HEK293T (cell line): ENCODE measurements around the gene NOX3.

ENCODE experiments used
- CTCF ChIA-PET: fragments of 350-600 bp; formaldehyde crosslinking; extraction: SDS; loops from one replicate; lab custom pipeline; 2021; ENCODE audit warnings: antibody characterized with exemption, inconsistent platforms; lab: Yijun Ruan, JAX
- POLR2A ChIA-PET: fragments of 350-600 bp; formaldehyde crosslinking; extraction: SDS; loops from one replicate; lab custom pipeline; 2020; ENCODE audit warnings: antibody characterized with exemption, inconsistent platforms; lab: Yijun Ruan, JAX
- DNase-seq: peaks from one replicate; pipeline ENCODE4 v3.0.0; 2012; ENCODE audit warnings: mixed read lengths; ENCODE audit errors: extremely low spot score
- ARNT ChIP-seq: fragments of 450-650 bp; IDR thresholded peaks from 2 replicates; pipeline ENCODE4 v1.6.1; 2017; ENCODE audit warnings: mild to moderate bottlenecking
- BHLHE40 ChIP-seq: fragments of 450-650 bp; IDR thresholded peaks from 2 replicates; pipeline ENCODE4 v1.6.1; 2016; ENCODE audit warnings: mild to moderate bottlenecking, moderate library complexity, borderline replicate concordance
- CTBP1 ChIP-seq: fragments of 450-650 bp; IDR thresholded peaks from 2 replicates; pipeline ENCODE4 v1.6.1; 2016; ENCODE audit warnings: borderline replicate concordance
- ELF4 ChIP-seq: fragments of 450-650 bp; IDR thresholded peaks from 2 replicates; pipeline ENCODE4 v1.6.1; 2017; ENCODE audit warnings: antibody characterized with exemption
- FOXA1 ChIP-seq: fragments of 450-650 bp; IDR thresholded peaks from 2 replicates; pipeline ENCODE4 v1.6.1; 2016; ENCODE audit warnings: mild to moderate bottlenecking
- FOXK2 ChIP-seq: fragments of 450-650 bp; IDR thresholded peaks from 2 replicates; pipeline ENCODE4 v1.6.1; 2016; ENCODE audit warnings: mild to moderate bottlenecking
- FOXM1 ChIP-seq: fragments of 450-650 bp; IDR thresholded peaks from 2 replicates; pipeline ENCODE4 v1.6.1; 2017; ENCODE audit warnings: mild to moderate bottlenecking, borderline replicate concordance
- HDGF ChIP-seq: fragments of 450-650 bp; IDR thresholded peaks from 2 replicates; pipeline ENCODE4 v1.6.1; 2017; ENCODE audit warnings: antibody characterized with exemption, borderline replicate concordance
- L3MBTL2 ChIP-seq: fragments of 450-650 bp; conservative IDR thresholded peaks from 2 replicates; pipeline ENCODE4 v1.6.1; 2016; ENCODE audit warnings: mild to moderate bottlenecking
- LEF1 ChIP-seq: fragments of 450-650 bp; IDR thresholded peaks from 2 replicates; pipeline ENCODE4 v1.6.1; 2017; ENCODE audit warnings: mild to moderate bottlenecking, borderline replicate concordance
- NFRKB ChIP-seq: fragments of 450-650 bp; IDR thresholded peaks from 2 replicates; pipeline ENCODE4 v1.6.1; 2016; ENCODE audit warnings: mild to moderate bottlenecking, moderate library complexity
- SP1 ChIP-seq: fragments of 450-650 bp; IDR thresholded peaks from 2 replicates; pipeline ENCODE4 v1.6.1; 2017
- SUZ12 ChIP-seq: fragments of 450-650 bp; IDR thresholded peaks from 2 replicates; pipeline ENCODE4 v1.6.1; 2016; ENCODE audit warnings: mild to moderate bottlenecking
- TARDBP ChIP-seq: fragments of 450-650 bp; IDR thresholded peaks from 2 replicates; pipeline ENCODE4 v1.6.1; 2016
- ZNF384 ChIP-seq: fragments of 450-650 bp; IDR thresholded peaks from 2 replicates; pipeline ENCODE4 v1.6.1; 2016
- TF ChIP-seq, protein P1 (sequence below): fragments of 450-650 bp; IDR thresholded peaks from 2 replicates; pipeline ENCODE4 v1.6.1; 2016

NOX3 gene

DNA sequence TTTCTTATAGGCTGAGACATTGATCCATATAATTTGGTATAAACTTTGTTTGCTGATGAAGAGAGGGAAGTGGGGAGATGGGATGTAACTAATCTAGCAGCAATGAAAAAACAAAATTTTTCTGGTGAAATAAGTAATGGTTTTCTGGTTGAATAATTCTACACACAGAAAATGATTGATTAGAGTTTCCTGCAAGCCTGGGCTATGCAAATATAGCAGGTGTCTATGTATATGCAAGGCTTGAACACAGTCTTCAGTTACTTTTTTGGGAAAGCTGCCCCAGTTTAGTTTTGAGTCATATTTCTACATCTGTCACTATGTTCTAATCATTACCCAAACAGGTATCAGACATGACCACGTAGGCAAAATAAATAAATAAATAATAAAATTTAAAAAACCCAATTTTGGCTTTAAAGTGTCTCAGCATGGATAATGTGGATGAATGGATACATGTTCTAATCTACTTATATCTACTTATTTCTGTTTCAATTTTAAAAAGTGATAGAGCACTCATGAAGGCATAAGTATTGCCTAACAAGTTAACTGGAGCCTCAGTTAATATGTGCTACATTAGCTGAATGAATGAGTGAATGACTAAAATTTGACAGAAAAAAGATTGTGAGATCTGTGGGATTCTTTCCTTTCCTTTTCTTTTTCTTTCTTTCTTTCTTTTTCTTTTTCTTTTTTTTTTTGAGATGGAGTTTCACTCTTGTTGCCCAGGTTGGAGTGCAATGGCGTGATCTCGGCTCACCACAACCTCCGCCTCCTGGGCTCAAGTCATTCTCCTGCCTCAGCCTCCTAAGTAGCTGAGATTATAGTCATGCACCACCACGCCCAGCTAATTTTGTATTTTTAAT lies 104.1 kb downstream of the NOX3 start:
- no peak for DNase-seq
- POLR2A ChIA-PET, result interaction anchor here (0.6 kb wide), 1 partner anchor 1580 kb away, joined by 3 read pairs; no protein-coding TSS in a partner anchor
- CTCF ChIA-PET, result no interaction called here
- TF ChIP-seq ZNF384 (no peak), L3MBTL2 (no peak), BHLHE40 (no peak), ELF4 (no peak), FOXK2 (no peak), FOXA1 (no peak), SP1 (no peak), ARNT (no peak)
- TF ChIP-seq, protein P1, sequence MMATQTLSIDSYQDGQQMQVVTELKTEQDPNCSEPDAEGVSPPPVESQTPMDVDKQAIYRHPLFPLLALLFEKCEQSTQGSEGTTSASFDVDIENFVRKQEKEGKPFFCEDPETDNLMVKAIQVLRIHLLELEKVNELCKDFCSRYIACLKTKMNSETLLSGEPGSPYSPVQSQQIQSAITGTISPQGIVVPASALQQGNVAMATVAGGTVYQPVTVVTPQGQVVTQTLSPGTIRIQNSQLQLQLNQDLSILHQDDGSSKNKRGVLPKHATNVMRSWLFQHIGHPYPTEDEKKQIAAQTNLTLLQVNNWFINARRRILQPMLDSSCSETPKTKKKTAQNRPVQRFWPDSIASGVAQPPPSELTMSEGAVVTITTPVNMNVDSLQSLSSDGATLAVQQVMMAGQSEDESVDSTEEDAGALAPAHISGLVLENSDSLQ, result no peak

DNA sequence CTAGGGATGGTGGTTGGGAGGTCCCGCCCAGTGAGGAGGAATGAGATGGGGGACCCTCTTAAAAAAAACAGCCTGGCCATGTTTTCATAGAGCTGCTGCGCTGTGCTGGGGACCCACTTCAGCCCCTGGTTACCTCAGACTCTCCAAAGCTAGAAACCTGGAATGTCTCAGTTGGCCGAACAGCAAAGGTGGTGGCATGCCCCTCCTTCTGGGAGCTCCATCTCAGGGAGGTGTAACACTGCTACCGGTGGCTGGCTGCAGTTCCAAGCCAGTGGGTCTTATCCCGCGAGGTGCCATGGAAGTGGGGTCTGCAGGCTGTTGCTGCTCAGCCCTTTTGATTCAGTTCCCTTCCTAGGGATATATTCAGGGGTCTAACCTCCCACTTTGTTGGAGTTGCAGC lies 105.7 kb downstream of the NOX3 start:
- TF ChIP-seq FOXM1 (no peak), NFRKB (no peak)
- POLR2A ChIA-PET, result no interaction called here
- no peak for DNase-seq
- CTCF ChIA-PET, result no interaction called here

DNA sequence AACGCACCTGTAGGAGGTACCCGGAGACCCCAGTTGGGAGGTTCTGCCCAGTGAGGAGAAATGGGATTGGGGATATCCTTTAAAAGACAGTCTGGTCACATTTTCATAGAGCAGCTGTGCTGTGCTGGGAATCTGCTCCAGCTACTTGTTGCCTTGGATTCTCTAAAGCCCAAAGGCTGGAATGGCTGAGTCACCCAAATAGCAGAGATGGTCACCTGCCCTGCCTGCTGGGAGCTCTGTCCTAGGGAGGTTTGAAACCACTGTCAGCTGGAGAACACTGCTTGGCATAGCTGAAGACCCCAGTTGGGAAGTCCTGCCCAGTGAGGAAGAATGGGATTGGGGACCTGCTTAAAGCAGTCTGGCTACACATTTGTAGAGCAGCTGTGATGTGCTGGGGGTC lies 106.5 kb downstream of the NOX3 start:
- DNase-seq, result no peak
- ChIA-PET POLR2A (no interaction called here), CTCF (no interaction called here)
- TF ChIP-seq CTBP1 (no peak), BHLHE40 (no peak), FOXA1 (no peak), SP1 (no peak), ARNT (no peak), FOXK2 (no peak), TARDBP (no peak), NFRKB (no peak), FOXM1 (no peak), HDGF (no peak), ZNF384 (no peak), ELF4 (no peak), SUZ12 (no peak), LEF1 (no peak), L3MBTL2 (no peak)
- TF ChIP-seq, protein P1, result no peak

DNA sequence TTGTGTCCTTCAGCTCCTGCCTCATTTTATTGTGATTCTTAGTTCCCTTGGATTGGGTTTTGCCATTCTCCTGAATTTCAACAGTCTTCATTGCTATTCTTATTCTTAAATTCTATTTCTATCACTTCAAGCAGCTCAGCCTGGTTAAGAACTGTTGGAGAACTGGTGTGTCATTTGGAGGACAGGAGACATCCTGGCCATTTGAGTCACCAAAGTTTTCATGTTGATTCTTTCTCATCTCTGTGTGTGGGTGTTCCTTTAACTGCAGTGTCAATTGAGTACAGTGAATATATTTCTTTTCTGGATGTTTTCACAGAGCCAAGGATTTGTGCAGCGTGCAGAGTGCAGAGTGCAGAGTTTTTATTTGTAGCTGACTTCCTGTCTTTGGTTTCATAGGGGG lies 107.8 kb downstream of the NOX3 start:
- ChIA-PET CTCF (no interaction called here), POLR2A (no interaction called here)
- no peak for DNase-seq
- TF ChIP-seq SP1 (no peak), ARNT (no peak), HDGF (no peak), CTBP1 (no peak), LEF1 (no peak), ZNF384 (no peak), SUZ12 (no peak), BHLHE40 (no peak)
- TF ChIP-seq, protein P1, result no peak

DNA sequence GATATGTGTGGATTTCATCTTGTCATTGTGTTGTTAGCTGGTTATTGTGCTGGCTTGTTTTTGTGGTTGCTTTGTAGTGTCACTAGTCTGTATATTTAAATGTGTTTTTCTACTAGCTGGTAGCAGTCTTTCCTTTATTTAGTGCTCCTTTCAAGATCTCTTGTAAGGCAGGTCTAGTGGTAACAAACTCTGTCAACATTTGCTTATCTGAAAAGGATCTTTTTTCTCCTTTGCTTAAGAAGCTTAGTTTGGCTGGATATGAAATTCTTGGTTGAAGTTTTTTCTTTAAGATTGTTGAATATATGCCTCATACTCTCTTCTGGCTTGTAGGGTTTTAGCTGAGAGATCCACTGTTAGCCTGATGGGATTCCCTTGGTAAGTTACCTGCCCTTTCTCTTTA lies 108.7 kb downstream of the NOX3 start:
- TF ChIP-seq L3MBTL2 (no peak), NFRKB (no peak), FOXA1 (no peak), HDGF (no peak), SP1 (no peak), CTBP1 (no peak), ELF4 (no peak), TARDBP (no peak)
- ChIA-PET POLR2A (no interaction called here), CTCF (no interaction called here)
- DNase-seq, result no peak
